PFSK-1 (cell line): ENCODE measurements around the gene C22orf31.

ENCODE experiments used
- POLR2AphosphoS5 ChIP-seq: IDR thresholded peaks from 2 replicates; pipeline ENCODE4 v1.6.1; 2012; ENCODE audit warnings: low read depth, mild to moderate bottlenecking, control low read depth, low read length, moderate library complexity
- SIN3A ChIP-seq: IDR thresholded peaks from 2 replicates; pipeline ENCODE4 v1.6.1; 2012; ENCODE audit warnings: mild to moderate bottlenecking, low read length, moderate library complexity, borderline replicate concordance; ENCODE audit not compliant: insufficient read depth
- TAF1 ChIP-seq: IDR thresholded peaks from 2 replicates; pipeline ENCODE4 v1.6.1; 2012; ENCODE audit warnings: low read length, control low read depth, borderline replicate concordance; ENCODE audit not compliant: insufficient read depth

DNA sequence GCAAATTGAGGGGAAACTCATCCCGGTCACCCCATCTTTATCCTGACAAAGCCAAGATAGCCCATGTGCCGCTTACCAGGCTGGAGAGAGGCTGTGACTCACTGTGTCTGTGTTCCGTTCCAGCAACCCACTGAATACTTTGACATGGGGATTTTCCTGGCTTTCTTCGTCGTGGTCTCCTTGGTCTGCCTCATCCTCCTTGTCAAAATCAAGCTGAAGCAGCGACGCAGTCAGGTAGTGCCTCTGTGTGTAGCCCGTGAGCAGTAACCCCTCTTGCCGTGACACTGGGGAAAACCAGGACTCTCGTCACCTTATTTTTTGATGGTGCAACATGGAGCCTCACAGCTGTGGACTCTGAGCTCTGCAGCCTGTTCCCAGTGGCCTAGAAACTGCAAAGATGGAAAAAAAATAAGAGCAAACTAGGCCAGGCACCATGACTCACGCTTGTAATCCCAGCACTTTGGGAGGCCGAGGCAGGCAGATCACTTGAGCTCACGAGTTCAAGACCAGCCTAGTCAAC, 16.9 kb downstream of the C22orf31 start:
- TF ChIP-seq TAF1 (no peak), SIN3A (no peak), POLR2AphosphoS5 (no peak)
